Adipocyte (in vitro differentiated cells): ENCODE measurements around the gene CLNK.

Experiments
- DNase-seq: peaks from one replicate; pipeline ENCODE4 v3.0.0-alpha.2; 2015; ENCODE audit warnings: low read depth
- H3K27me3 ChIP-seq: replicated peaks from 2 replicates; pipeline ENCODE4 v1.7.0; 2013; ENCODE audit warnings: mild to moderate bottlenecking, low read length, moderate library complexity; ENCODE audit not compliant: control insufficient read depth, insufficient read depth
- H3K36me3 ChIP-seq: 2 replicates; pipeline ENCODE4 v1.7.0; 2013; ENCODE audit warnings: low read length, mild to moderate bottlenecking, moderate library complexity; ENCODE audit not compliant: control insufficient read depth, insufficient read depth, severe bottlenecking
- H3K4me1 ChIP-seq: 2 replicates; pipeline ENCODE4 v1.7.0; 2013; ENCODE audit warnings: mild to moderate bottlenecking, low read length, moderate library complexity; ENCODE audit not compliant: control insufficient read depth, insufficient read depth
- H3K4me3 ChIP-seq: 2 replicates; pipeline ENCODE4 v1.7.0; 2013; ENCODE audit warnings: mild to moderate bottlenecking, low read length, moderate library complexity
- H3K9ac ChIP-seq: 2 replicates; pipeline ENCODE4 v1.7.0; 2013; ENCODE audit warnings: mild to moderate bottlenecking, low read length, moderate library complexity
- H3K9me3 ChIP-seq: 2 replicates; pipeline ENCODE4 v1.7.0; 2013; ENCODE audit warnings: mild to moderate bottlenecking, low read length, moderate library complexity; ENCODE audit not compliant: control insufficient read depth

The CLNK gene

DNA sequence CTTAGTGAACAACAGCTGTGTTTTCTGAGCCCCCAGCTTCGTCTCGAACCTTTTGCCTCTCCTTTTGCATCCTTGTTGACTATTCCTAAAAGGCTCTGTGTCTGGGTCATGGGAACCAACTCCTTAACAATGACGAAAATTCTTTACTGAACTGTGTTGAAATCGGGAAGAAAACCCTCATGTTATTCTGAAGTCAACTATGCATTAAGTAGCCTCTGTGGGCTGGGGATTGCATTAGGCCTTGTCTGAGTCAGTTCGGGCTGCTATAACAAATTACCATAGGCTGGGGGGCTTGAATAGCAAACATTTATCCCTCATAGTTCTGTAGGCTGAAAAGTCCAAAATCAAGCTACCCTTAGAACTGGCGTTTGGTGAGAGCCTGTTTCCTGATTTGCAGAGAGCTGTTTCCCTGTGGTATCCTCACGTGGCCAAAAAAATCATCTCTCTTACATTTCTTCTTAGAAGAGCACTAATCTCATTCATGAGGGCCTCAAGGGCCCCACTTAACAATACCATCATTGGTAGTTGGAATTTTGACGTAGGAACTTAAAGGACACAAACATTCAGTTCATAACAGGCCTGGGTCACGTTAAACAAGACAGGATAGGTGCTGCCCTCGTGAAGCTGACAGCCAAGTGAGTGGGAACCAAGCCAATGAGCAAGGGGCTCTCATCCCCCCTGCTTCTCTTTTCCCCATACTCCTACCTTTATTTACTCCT is 75.9 kb downstream of the CLNK start:
- Histone ChIP-seq H3K9me3 (no peaks in the 10 kb centered on the region), H3K9ac (no peak overlapping the region), H3K4me1 (no peaks in the 10 kb centered on the region), H3K4me3 (no peak overlapping the region), H3K27me3 (no peaks in the 10 kb centered on the region), H3K36me3 (no peaks in the 10 kb centered on the region)
- DNase-seq, result no peak

DNA sequence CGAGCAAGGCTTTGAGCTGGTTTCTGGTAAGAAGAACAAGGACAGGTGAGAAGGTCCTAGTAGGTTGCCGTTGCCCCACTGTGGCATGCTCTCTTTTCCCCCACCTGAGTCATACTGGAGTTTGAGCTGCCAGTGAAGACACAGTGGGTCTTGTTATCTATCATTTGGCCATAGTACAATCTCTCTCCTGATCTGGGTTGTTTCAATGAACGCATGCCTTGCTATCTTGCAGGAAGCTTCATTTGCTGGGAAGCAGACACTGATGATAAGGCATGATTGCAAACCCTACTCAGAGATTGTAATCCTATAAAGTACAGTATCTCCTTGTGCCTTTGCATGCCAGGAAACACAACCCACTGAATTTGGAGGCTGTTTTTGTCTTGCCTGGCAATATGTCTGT is 77.4 kb downstream of the CLNK start:
- Histone ChIP-seq H3K9me3 (no peaks in the 10 kb centered on the region), H3K4me1 (no peaks in the 10 kb centered on the region), H3K4me3 (no peak overlapping the region), H3K36me3 (no peaks in the 10 kb centered on the region), H3K9ac (no peak overlapping the region), H3K27me3 (no peaks in the 10 kb centered on the region)
- DNase-seq, result no peak

DNA sequence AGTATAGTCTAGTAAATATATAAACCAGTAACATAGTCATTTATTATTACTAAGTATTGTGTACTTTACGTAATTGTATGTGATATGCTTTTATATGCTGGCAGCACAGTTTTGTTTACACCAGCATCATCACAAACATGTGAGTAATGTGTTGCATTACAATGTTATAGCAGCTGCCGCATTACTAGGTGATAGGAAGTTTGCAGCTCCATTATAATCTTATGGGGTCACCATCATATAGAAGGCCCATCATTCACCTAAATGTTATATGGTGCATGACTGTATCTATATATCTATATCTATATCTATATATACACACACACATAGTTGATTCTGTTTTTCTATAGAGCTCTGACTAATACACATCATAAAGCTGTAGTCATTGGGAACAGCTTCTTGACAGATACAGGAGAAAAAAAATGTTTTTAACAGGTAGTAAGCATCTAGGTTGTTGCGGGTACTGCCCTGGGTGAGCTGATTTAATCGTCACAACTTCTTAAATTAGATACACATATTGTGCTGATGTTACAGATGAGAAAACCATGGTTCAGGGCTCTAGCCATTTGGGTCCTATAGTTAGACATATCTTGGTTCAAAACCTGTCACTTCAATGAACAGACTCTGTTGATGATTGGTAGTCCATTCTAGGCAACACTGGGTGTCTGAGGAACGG is 77.9 kb downstream of the CLNK start:
- Histone ChIP-seq H3K27me3 (no peaks in the 10 kb centered on the region), H3K4me1 (no peaks in the 10 kb centered on the region), H3K36me3 (no peaks in the 10 kb centered on the region), H3K9me3 (no peaks in the 10 kb centered on the region), H3K9ac (no peak overlapping the region), H3K4me3 (no peak overlapping the region)
- DNase-seq, result no peak

DNA sequence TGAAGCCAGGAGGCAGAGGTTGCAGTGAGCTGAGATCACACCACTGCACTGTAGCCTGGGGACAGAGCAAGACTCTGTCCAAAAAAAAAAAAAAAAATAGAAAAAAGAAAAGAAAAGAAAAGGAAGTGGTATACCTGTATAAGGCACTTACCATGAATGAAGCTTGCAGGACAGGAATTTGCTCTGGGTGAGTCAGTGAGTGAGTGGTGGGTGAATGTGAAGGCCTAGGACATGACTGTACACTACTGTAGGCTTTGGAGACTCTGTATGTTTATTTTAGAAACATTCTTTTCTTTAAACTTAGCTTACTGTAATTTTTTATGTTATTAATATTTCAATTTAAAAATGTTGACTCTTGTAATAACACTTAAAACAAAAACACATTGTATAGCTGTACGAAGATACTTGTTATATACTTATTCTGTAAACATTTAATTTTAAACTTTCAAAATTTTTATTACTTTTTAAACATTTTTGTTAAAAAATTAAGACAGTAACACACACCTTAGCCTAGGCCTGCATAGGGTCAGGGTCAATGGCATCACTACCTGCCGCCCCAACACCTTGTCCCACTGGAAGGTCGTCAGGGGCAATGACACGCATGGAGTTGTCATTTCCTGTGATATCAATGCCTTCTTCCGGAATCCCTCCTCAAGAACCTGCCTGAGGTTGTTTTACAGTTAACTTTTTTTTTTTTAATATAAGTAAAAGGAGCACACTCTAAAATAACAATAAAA is 78.7 kb downstream of the CLNK start:
- Histone ChIP-seq H3K27me3 (no peaks in the 10 kb centered on the region), H3K4me3 (no peak overlapping the region), H3K9me3 (no peaks in the 10 kb centered on the region), H3K36me3 (no peaks in the 10 kb centered on the region), H3K9ac (no peak overlapping the region), H3K4me1 (no peaks in the 10 kb centered on the region)
- DNase-seq, result peak; percentile 47

DNA sequence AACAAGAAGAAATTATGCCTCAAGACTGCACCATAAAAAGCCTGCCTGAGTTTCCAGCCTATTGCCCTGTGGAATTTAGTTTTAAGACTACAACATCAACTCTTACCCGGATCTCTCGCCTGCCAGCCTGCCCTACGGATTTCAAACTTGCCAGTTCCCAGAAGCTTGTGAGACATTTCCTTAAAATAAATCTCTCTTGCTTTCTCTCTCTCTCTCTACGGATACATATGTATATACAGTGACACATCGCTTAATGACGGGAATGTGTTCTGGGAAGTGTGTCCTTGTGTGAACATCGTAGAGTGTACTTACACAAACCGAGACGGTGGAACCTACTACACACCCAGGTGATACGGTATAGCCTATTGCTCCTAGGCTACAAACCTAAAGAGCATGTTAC is 79.5 kb downstream of the CLNK start:
- DNase-seq, result no peak
- H3K36me3 ChIP-seq, result no peaks in the 10 kb centered on the region
- no peaks in the 10 kb centered on the region for H3K4me1 ChIP-seq
- no peaks in the 10 kb centered on the region for H3K9me3 ChIP-seq
- no peak overlapping the region for H3K4me3 ChIP-seq
- H3K27me3 ChIP-seq, result no peaks in the 10 kb centered on the region
- H3K9ac ChIP-seq, result no peak overlapping the region

DNA sequence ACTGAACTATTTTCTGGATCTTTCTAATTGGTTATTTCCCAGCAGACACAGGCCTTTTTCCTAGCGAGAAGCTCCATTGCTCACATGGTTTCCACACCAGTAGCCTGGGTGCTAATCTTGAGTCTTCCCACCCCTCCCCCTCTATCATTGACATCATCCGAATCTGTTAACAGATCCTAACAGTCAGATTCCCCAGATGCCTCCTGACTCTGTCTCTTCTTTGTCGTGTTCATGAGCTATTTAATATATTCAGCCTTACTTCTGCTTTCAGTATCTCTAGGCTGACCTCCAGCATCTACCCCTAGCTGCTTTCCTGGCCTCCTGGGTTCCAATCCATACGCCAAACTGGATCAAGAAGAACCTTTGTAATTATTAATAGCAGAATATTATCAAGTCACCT is 85.0 kb downstream of the CLNK start:
- H3K9me3 ChIP-seq, result no peaks in the 10 kb centered on the region
- no peak for DNase-seq
- H3K36me3 ChIP-seq, result no peaks in the 10 kb centered on the region
- no peak overlapping the region for H3K4me3 ChIP-seq
- H3K4me1 ChIP-seq, result no peaks in the 10 kb centered on the region
- no peak overlapping the region for H3K9ac ChIP-seq
- H3K27me3 ChIP-seq, result no peaks in the 10 kb centered on the region

DNA sequence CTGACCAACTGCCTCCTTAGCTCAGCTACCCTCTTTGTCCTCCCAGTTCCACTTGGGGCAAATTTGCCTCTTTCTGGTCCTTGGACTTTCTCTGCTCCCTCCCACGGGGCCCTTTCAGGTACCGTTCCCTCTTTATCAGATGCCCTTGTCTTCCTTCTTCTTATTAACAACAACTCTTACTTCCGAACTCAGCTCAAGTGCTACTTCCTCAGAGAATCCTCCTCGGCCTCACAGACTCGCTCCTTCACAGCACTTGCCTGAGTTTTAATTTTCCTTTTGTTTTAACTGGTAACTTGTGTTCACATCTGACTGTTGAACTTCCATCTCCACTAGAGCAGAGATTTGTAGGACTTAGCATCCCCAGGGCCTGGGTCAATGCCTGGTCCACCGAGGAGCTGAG is 85.7 kb downstream of the CLNK start:
- Histone ChIP-seq H3K4me3 (no peak overlapping the region), H3K9me3 (no peaks in the 10 kb centered on the region), H3K4me1 (no peaks in the 10 kb centered on the region), H3K9ac (no peak overlapping the region), H3K27me3 (no peaks in the 10 kb centered on the region), H3K36me3 (no peaks in the 10 kb centered on the region)
- no peak for DNase-seq

DNA sequence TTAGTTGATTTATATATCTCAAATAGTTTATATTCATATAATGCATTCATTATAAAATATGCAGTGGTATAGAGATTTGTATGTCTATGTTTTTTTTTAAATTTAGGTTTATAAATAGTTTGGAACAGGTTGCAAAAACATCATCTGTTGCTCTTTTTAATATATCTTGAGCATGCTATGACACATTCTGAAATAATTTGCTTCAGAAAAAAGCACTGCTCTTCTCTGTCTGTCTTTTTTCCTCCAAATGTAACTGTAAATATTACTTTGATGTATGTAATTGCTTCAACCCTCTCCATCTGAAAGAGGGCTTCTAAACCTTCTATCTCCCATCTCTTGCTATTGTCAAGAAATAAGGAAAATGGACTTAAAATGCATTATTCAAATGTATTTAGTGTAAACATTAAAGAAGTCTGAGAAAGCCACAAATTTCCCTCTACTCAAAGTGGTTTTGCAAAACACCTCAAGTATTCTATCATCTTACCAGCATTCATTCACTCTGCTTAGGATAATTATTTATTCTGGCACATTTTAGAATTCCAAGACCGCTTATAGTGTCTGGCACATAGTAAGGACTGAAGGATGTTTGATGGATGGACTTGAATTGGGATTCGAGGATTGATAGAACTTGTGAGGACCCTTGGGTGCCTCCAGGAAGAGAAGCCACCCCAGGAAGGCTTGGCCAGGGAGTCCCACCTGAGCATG is 87.8 kb downstream of the CLNK start:
- DNase-seq, result no peak
- H3K36me3 ChIP-seq, result no peaks in the 10 kb centered on the region
- no peak overlapping the region for H3K9ac ChIP-seq
- H3K9me3 ChIP-seq, result no peaks in the 10 kb centered on the region
- no peaks in the 10 kb centered on the region for H3K4me1 ChIP-seq
- no peaks in the 10 kb centered on the region for H3K27me3 ChIP-seq
- no peak overlapping the region for H3K4me3 ChIP-seq

DNA sequence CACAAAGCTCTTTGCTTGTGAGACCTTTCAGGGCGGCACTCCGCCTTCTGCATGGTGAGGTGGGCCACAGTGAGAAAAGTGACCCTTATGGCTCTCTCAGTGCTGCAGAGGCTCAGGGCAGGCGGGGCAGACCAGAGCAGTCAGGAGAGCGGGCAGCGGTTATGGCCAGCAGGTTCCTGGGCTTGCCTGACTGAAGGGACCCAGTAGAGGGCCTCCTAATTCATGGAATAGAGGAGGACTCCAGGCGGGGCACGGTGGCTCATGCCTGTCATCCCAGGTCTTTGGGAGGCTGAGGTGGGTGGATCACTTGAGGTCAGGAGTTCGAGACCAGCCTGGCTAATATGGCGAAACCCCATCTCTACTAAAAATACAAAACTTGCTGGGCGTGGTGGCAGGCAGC is 91.4 kb downstream of the CLNK start:
- DNase-seq, result no peak
- no peak overlapping the region for H3K4me3 ChIP-seq
- no peak overlapping the region for H3K9ac ChIP-seq
- no peaks in the 10 kb centered on the region for H3K9me3 ChIP-seq
- no peaks in the 10 kb centered on the region for H3K36me3 ChIP-seq
- no peaks in the 10 kb centered on the region for H3K4me1 ChIP-seq
- H3K27me3 ChIP-seq, result no peaks in the 10 kb centered on the region

DNA sequence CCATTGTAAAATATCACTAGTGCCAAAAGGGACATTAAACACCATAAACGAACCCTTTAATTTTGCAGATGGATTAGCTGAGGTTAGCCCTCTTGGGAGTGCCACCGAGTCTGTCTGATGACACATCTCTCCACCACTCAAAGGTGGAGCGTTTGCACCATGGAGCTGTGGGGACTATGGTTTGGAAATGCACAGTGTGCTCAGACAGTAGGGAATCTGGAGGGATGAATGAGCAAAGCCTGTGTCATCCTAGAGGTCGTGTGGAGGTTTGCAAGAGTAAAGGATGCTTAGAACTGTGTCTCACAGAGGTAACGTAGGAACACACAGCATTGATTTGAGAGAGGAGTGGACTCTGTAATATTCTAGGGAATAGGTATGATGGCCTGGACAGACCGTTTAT is 93.7 kb downstream of the CLNK start:
- H3K4me3 ChIP-seq, result no peak overlapping the region
- H3K27me3 ChIP-seq, result peaks cover 3% of the 10 kb centered on the region
- no peak for DNase-seq
- no peaks in the 10 kb centered on the region for H3K9me3 ChIP-seq
- H3K9ac ChIP-seq, result no peak overlapping the region
- H3K4me1 ChIP-seq, result no peaks in the 10 kb centered on the region
- no peaks in the 10 kb centered on the region for H3K36me3 ChIP-seq

DNA sequence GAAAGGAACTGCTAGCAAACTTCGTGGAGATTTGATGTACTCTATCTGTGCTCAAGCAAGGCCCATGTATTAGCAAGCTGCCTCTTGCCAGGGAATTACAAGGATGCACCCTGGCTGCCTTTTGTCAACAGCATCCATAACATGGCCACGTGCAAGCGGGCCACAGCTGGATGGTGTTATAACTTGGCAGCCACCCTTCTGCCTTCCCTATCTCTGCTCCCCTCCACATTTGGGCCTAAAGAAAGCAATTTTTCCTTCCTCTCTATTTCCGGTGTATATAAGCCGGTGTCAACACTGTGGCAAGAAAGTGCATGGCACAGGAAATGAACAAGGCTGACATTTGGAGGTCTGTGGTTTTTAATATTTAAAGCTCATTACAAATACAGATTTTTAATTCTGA is 94.8 kb downstream of the CLNK start:
- Histone ChIP-seq H3K36me3 (no peaks in the 10 kb centered on the region), H3K4me1 (no peaks in the 10 kb centered on the region), H3K9me3 (no peaks in the 10 kb centered on the region), H3K9ac (no peak overlapping the region), H3K27me3 (peaks cover 3% of the 10 kb centered on the region), H3K4me3 (no peak overlapping the region)
- DNase-seq, result no peak
